GM23248 (cell line): ENCODE measurements around the gene DACH2.

Experiments used
- EZH2 ChIP-seq: fragments of 200-600 bp; sonication (generic); IDR thresholded peaks from 2 replicates; pipeline ENCODE4 v1.6.1; 2018; ENCODE audit warnings: antibody characterized with exemption, mild to moderate bottlenecking; ENCODE audit not compliant: insufficient read depth, poor library complexity, severe bottlenecking
- EZH2phosphoT487 ChIP-seq: fragments of 200-600 bp; sonication (generic); IDR thresholded peaks from 2 replicates; pipeline ENCODE4 v1.6.1; 2018; ENCODE audit warnings: antibody characterized with exemption, moderate library complexity, mild to moderate bottlenecking, low read depth; ENCODE audit not compliant: insufficient read depth

DNA sequence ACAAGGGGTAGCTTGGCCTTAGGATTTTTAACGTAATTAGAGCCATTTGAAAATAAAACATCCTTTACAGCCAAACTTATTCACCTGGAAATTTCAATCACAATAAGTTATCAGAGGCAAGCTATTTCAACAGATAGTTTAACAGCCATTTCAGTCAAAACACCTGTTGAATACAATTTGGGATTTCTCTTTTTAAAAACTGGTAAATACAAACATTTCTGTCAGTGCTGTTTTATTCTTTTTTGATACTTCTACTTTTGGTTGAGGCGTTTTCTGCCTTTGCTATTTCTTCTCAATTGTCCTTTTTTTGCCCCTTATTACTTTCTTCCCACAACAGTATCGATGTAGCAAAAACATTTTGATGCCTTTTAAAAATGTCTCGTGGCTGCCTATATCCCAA, 2.1 kb upstream of the DACH2 start:
- TF ChIP-seq EZH2phosphoT487: no peak
- no peak for TF ChIP-seq EZH2
